Measurements from ENCODE around the gene SALL4.
A peak's percentile ranks its signal among the peaks of the same experiment; 100 is the strongest.

SALL4 gene
- long read RNA-seq, result 0 reads

DNA sequence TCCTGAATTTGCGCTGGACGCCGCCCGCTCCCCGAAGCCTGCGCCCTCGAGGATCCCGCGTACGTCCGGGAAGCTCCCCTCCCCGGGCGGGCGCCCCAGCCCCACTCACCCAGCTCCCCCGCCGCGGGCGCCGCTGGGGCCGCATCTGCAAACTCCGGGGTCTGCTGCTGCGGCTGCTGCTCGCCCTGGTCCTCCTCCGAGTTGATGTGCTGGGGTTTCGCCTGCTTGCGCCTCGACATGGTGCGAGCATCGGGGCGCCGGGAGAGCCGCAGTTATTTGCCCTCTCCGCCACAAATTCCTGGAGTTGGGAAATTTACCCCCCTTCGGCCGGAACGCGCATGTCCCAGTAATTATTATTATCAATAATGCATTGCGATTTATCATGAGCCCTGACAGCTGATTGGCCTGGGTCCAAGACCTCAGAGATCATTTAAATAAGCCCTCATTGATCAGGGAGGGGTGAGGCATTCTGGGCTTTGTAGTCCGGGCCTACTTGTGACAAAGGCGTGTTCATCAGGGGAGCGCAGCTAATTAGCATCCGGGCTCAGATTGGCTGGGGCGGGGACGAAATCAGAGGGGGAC, at the start of gene SALL4:
Gene SALL4, minus strand, starts transcription at position 352 of the 582 bp plus-strand sequence. Its CDS starts 113 bp downstream, at position 239.
- Histone ChIP-seq H3K27ac (replicated peaks) (no peak within 1 kb of the TSS), H3K27me3 (ENCODE audit: insufficient read depth, poor library complexity, severe bottlenecking) (peaks cover 34% of the 10 kb centered on the region), H3K4me3 (replicated peaks; ENCODE audit: insufficient read depth, low read length) (0 out of 2 replicates have a peak within 1 kb of the TSS, but pooled peaks have one; percentile 10)
- TF ChIP-seq SPI1 (IDR thresholded peaks at IDR 0.05; ENCODE audit: borderline replicate concordance, low read depth) (no peak), REST (IDR thresholded peaks at IDR 0.05; ENCODE audit: insufficient replicate concordance, low read depth) (no peak), POLR2AphosphoS5 (IDR thresholded peaks at IDR 0.05; ENCODE audit: low read depth) (no peak), GABPA (IDR thresholded peaks at IDR 0.05; ENCODE audit: low read depth) (no peak)
- TF ChIP-seq, protein P1, sequence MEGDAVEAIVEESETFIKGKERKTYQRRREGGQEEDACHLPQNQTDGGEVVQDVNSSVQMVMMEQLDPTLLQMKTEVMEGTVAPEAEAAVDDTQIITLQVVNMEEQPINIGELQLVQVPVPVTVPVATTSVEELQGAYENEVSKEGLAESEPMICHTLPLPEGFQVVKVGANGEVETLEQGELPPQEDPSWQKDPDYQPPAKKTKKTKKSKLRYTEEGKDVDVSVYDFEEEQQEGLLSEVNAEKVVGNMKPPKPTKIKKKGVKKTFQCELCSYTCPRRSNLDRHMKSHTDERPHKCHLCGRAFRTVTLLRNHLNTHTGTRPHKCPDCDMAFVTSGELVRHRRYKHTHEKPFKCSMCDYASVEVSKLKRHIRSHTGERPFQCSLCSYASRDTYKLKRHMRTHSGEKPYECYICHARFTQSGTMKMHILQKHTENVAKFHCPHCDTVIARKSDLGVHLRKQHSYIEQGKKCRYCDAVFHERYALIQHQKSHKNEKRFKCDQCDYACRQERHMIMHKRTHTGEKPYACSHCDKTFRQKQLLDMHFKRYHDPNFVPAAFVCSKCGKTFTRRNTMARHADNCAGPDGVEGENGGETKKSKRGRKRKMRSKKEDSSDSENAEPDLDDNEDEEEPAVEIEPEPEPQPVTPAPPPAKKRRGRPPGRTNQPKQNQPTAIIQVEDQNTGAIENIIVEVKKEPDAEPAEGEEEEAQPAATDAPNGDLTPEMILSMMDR (IDR thresholded peaks at IDR 0.05; ENCODE audit: insufficient read depth, low read length), result no peak
- DNase-seq (ENCODE audit: low read depth in 1 of 2, low spot score in 1 of 2), result no peak

DNA sequence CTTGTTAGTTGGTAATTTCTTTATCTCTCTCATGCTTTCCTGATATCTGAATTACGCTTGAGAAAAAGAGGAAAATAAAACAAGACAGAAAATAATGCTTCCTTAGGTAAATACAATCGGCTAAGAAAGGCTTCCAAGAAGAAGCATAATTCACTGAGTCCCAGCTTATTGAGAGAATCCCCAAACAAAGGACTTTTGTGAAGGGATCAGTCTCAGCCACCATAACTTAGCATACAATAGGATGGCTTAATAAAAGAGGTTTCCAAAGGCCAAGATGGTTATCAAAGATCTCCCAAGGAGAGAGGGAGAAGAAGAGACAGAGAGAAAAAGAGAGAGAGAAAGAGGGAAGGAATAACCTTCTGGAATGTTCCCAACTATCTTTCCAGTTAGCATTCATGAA, 46.0 kb upstream of the SALL4 start:
- Histone ChIP-seq H3K27ac (replicated peaks) (no peak overlapping the region), H3K4me3 (replicated peaks; ENCODE audit: insufficient read depth, low read length) (no peak overlapping the region), H3K27me3 (ENCODE audit: insufficient read depth, poor library complexity, severe bottlenecking) (no peaks in the 10 kb centered on the region)
- DNase-seq (ENCODE audit: low read depth in 1 of 2, low spot score in 1 of 2), result no peak
- TF ChIP-seq REST (IDR thresholded peaks at IDR 0.05; ENCODE audit: insufficient replicate concordance, low read depth) (no peak), POLR2AphosphoS5 (IDR thresholded peaks at IDR 0.05; ENCODE audit: low read depth) (no peak)

DNA sequence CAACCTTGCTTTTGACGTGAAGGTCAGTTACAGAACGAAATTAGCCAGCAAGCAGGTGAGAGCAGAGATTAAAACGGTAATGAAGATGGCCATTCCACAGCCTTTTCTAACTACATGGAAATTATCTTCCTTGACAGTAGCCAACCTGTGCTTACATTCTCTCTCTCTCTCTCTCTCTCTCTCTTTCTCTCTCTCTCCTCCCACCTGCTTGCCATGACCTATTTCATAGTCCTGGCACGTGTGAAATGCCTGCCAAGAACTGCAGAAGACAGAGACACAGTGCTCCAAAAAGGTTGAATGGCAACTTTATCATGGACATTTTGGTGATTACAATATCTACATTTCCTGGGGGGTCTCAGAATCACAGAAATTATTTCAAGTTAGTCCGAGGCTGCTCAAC, 38.5 kb upstream of the SALL4 start:
- no peak overlapping the region for H3K4me3 ChIP-seq (replicated peaks; ENCODE audit: insufficient read depth, low read length)
- TF ChIP-seq GABPA (IDR thresholded peaks at IDR 0.05; ENCODE audit: low read depth) (no peak), POLR2AphosphoS5 (IDR thresholded peaks at IDR 0.05; ENCODE audit: low read depth) (no peak), SPI1 (IDR thresholded peaks at IDR 0.05; ENCODE audit: borderline replicate concordance, low read depth) (no peak), REST (IDR thresholded peaks at IDR 0.05; ENCODE audit: insufficient replicate concordance, low read depth) (no peak)
- TF ChIP-seq, protein P1 (IDR thresholded peaks at IDR 0.05; ENCODE audit: insufficient read depth, low read length), result no peak
- H3K27me3 ChIP-seq (ENCODE audit: insufficient read depth, poor library complexity, severe bottlenecking), result no peaks in the 10 kb centered on the region
- no peak overlapping the region for H3K27ac ChIP-seq (replicated peaks)
- no peak for DNase-seq (ENCODE audit: low read depth in 1 of 2, low spot score in 1 of 2)

All from HL-60 (cell line).